ENCODE results near the gene GSS.

GRCh38 chr20:34974246-34974645, 18.6 kb upstream of the GSS start:
- TF ChIP-seq CTCF (conservative IDR thresholded peaks at IDR 0.05; ENCODE audit: low read depth, low read length) (no peak), EZH2 (IDR thresholded peaks at IDR 0.05; ENCODE audit: low read length, unreplicated experiment) (no peak), EZH2phosphoT487 (IDR thresholded peaks at IDR 0.05; ENCODE audit: borderline replicate concordance, low read length) (no peak)
